Activated CD8-positive, alpha-beta memory T cell treated with anti-CD3 and anti-CD28 coated beads, Interleukin-2, amount 50 U/mL, for 48 hours (primary cell): ENCODE results near the gene RSAD2.

ENCODE experiments used
- DNase-seq: peaks from one replicate; pipeline ENCODE4 v3.0.0-alpha.2; 2020

Gene RSAD2

DNA sequence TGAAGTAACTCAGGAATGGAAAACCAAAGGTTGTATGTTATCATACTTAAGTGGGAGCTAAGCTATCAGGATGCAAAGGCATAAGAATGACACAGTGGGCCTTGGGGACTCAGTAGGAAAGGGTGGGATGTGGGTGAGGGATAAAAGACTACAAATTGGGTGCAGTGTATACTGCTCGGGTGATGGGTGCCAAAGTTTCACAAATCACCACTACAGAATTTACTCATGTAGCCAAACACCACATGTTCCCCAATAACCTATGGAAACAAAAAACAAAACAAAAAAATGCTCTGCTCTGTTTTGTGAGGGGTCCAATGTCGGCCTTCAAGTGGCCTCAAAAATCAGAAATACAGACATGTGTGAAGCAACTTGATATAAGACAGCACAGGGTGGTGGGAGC is 30.7 kb downstream of the RSAD2 start:
- DNase-seq = no peak

DNA sequence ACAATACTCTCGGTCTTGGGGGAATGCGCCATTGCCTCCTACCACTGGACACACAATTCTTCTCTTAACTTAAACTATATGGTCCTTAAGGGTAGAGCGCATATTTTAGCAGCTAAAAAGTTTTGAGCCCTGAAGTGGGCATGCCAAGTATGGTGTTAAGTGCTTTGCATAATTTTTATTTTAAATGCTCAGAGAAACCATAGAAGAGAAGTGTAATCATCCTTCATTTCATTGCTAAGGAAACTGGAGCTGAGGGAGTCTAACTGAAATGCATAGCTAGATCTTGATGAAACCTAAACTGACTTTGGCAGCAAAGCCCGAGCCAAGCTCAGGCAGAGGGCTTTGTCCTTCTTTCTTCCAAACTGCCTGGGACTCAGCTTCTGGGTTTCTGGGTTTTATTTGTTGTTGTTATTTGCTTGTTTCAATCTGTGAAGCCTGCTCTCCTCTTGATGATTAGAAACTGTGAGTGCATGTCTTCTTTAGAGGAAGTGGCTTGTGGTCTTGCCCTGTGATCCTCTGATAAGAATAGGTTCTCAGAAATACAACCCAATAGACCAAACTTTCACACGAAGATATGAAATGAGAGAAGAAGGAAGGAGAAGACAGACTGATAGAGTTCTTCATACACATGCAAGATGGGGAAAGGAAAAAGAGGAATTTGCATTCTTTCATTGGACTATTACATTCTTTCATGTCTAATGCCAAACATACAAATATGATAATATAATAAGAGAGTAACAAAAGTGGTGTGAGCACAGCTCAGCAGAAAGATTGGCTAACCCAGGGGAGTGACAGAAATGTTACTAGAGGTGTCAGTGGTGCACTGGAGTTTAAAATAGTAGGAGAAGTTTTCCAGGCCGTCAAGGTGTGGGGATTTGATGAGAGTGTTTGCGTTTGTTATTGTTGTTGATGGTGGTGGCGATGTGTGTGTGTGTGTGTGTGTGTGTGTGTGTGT is 32.1 kb downstream of the RSAD2 start:
- DNase-seq = no peak

DNA sequence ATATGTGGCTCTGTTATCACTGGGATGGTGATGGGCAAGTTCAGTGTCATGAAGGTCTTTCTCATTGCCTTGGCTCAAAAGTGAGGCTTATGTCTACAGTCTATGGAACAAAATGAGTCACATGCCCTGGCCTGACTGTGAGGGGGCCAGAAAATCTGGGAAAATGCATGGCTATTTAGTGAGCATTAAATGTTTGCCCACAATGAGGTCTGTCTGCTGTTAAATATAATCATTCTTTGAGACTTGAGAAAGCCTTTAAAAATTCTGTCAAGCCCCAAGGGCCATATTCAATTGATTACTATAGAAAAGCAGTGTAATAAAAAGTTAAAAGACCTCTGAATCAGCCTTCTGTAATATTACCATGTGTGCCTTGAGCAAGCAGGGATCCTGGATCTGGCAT is 34.1 kb downstream of the RSAD2 start:
- DNase-seq = no peak

DNA sequence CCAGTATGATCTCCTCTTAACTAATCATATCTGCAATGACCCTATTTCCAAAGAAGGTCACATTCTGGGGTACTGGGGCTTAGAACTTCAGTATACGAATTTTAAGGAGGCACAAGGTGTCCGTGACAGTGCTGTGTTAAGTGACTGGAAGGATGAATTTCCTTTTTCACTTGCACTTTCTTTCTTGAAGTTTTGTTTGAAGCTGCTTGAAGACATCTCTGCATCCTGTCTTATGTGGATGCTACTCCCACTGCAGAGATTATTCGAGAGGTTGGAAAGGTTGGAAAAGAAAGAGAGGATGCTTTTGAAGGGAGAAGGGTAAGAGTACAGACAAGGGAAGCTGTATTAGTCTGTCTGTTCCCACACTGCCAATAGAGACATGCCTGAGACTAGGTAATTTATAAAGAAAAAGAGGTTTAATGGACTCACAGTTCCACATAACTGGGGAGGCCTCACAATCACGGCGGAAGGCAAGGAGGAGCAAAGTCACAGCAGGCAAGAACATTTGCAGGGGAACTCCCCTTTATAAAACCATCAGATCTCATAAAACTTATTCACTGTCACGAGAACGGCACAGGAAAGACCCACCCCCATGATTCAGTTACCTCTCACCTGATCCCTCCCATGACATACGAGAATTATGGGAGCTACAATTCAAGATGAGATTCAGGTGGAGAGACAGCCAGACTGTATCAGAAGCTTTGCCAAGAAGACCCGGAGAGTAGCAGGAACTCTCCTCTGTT is 36.0 kb downstream of the RSAD2 start:
- no peak for DNase-seq

DNA sequence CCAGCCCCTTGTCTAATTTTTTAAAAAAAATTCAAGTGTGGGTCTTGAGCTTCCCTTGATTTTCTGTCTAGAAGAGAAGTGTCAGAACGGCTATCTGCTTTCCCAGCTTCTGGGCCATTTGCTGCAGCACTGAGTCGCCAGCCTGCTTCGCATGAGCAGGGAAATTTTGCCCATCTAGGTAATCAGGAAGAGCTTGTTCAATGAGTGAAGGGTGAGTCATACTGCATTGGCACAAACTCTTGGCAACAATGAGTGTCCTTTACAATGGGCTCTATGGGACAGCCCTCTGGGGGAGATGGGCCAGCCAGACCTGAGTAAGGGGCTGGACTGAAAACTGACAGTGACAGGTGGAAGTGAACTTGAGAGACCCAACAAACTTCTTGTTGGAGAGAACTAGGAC is 37.3 kb downstream of the RSAD2 start:
- no peak for DNase-seq

DNA sequence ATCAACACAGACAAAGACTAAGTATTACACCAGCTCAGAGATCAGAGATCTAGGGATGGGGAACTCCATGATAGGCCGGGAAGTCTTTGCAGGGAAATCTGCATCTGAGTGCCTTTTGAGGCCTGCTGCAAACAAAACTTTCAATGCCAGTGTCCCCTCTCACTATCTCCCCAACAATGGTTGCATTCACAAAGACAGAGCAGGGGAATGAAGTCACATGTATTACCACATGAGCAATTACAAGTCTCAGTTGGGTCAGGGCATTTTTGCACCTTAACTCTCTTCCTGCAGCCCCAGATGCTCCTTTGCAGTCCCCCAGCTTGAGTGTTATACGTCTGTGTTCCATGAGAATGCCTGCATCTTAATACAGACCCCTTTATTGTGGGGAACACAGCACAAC is 37.8 kb downstream of the RSAD2 start:
- DNase-seq = no peak

DNA sequence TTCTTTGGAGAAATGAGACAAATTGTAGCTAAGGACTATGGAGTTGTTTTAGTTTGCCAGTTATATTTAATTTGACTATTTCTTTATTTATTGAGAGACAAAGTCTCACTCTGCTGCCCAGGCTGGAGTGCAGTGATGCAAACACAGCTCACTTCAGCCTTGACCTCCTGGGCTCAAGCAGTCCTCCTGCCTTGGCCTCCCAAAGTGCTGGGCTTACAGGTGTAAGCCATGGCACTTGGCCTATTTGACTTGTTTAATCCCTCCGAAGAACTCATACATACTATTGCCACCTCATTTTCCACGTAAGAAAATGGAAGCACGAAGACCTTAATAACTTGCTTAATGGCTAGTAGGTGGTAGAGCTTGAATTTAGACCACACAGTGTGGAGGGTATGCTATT is 38.6 kb downstream of the RSAD2 start:
- DNase-seq = no peak

DNA sequence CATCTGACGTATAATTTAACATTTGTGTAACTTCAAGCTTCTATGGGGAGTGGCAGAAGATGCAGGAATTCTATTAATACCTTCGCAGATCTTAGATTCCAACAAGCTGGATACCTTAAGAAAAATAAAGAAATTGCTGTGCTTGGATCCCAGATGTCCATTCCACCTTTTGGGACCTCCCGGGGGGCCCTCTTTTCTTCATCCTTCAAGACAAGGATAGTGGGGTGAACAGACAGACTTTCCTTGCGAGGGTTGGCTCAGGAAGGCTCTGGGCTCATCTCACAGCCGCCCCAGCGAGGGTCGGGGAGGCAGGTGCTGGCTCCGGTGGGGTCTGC is 39.1 kb downstream of the RSAD2 start:
- DNase-seq = no peak

DNA sequence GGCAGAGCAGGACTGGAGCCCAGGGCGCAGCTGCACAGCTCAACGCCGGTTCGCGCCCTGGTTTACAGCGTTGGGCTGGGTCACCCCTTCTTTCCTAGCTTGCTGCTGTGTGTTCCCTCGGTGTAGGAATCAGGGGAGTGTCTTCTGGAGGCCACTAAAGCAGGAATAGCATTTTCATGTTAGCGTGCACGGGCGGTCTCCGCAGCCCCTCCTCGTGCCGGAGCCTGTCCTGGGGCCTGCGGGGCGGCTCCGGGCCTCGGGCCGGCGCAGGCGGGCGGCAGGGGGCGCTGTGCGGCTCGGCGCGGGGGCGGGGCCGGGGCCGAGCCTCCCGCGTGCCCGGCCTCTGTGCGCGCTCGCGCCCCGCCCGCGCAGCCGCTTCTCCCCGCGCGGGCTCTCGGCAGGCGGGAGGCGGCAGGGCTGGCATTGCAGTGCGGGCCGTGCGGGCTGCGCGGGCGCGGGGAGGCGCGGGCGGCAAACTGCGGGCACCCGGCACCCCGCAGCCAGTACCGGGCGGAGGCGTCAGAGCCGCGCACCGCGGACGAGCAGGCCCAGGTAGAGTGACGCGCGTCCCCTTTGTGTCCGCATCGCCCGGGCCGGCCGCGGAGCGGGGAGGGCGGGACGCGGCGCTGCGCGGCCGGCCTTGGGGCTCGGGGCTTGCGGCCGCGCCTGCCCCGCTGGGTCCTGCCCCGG is 39.6 kb downstream of the RSAD2 start, which contains the start of gene RNF144A:
RNF144A (plus strand) TSS at position 342 of the 690 bp plus-strand sequence. CDS start 79,515 bp downstream, outside the sequence.
- peak; percentile 93 for DNase-seq

DNA sequence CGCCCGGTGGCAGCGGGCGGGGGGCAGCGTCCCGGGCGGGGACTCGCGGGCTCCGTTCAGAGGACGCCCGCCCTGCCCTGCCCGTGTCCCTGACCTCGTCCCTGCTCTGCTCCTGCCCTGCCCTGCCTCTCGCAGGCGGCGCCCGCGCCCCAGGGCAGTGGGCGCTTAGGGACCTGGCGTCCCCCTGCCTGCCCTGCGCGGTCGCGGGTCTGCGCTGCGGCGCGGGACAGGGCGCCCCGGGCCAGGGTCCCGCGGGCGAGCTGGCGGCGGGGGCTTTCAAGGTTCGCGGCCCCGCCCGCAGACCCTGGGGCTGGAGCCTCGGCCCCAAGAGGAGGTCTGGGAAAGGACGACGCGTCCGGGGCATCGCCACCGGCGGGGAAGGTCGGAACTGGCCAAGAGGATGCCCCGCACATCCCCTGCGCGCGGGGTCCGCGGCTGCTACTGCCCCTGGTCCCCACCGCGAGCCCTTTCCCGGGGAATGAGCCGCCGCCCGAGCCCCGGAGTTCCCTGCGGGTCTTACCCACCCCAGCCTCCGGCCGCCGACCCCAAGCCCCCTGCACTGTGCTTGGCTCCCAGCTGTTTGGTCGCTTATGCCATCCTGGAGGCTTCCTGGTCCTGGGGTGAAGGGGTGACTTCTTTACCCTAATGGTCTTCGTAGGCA is 40.3 kb downstream of the RSAD2 start:
- DNase-seq = no peak

DNA sequence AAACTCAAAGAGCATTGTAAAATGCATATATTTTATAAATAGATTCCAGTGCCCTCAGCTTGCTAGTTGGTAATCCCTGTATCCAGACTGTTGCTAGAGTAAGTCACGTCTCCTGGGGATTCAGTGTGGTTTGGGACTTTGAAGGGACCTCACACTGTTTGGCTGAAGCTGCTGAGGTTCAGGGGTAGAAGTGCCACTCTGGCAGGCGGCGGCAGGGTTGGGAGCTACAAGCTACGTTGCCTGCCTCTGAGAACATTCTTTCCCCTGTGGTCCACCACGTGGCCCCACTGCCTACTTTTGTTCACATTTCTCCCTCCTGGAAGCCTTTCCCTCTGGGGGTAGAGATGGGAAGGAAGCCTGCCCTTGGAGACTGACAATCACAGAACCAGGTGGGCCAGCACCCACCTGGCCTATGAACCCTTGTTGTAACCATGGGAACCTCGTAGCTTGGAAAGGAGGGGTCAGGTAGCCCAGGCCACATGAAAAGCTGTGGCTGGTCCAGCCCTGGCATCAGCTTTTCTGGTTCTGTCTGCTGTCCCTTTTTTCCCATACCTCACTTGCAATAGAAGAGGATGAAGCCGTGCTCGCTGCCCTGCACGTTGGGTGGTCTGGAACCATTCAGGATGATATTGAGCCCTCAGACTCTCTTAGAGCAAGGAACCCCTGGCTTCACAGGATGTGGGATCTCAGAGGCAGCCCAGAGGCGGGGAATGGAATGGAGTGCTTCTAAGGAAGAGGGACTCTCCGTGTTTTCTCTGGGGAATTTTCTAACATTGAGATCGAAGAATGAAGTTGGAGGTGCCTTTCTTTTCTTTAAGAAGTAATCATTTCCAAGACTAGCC is 42.5 kb downstream of the RSAD2 start:
- DNase-seq = no peak

DNA sequence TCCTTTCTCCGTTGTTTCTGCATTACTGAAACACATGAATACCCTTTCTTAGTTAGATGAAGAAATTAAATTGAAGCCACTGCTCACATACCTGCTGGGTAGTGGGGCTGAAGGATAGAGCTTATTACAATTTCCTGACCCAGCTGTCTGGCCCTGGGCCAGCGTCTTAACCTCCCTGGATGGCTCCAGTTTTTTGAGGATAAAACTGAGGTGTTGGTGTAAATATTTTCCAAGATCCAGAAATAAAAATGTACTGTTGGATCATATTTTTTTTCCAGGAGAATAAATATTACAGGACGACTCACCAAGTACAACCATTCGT is 43.1 kb downstream of the RSAD2 start:
- DNase-seq = no peak

DNA sequence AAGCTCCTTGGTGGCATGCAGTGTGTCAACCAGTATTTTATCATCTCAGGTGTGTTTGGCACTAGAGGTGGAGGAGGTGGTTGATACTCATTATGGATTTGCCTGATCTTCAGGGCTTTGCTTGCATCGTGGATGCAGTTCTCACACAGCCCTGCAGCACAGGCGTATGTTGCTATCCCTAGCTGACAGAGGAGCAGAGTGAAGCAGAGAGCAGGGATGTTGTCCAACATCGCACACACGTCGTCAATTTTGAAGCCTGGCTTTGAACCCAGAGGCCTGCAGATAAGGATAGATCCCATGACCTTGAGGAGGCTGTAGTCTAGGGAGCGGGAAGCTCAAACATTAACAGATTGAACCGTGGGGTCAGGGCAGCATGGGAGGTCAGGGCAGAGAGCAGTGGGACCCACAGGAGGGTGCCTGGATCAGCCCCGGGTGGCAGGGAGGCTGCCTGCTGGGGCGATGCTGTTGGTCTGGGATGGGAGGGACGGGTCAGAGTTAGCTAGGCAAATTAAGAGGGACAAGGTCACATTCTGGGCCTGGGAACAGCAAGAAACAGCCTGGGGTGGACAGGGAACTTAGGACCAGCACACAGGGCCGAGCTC is 43.8 kb downstream of the RSAD2 start:
- DNase-seq = no peak

DNA sequence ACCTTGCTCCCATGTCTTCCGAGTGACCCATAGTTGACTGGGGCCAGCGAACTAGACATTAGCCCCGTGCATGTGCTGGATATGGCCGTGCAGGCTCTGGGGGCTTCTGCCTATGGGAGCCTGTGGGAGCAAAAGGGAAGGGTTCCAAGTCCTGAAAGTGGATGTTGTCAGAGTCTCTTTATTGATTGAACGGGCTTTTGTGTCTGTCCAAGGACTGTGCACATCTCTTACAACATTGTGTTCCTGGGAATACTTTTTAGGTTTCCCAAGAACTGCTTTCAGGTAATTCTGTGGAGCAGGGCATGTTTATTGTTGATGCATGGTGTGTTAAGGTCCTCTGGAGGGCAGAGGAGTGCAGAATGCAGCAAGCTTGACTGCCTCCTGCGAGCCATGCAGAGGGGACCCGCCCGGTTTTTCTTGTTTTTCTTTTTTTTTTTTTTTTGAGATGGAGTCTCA is 44.7 kb downstream of the RSAD2 start:
- DNase-seq = no peak

DNA sequence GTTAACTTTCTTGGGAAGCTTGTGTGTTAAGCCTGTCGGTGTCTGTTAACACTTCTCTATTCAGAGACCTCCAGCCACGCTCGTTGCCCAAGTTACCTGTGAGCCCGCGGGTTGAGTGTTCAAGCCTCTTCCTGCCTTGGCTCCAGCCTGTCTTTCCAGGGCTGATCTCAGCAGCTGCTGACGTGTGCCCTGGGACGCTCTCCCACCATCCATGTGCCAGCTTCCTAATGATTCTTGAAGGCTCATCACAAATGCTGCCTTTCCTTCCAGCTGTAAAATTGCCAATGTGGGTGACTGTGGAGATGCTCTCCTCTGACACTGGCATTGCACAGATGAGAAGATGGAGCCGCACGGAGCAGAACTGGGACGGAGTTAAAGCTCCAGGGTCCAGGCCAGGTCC is 45.7 kb downstream of the RSAD2 start:
- peak; percentile 28 for DNase-seq

DNA sequence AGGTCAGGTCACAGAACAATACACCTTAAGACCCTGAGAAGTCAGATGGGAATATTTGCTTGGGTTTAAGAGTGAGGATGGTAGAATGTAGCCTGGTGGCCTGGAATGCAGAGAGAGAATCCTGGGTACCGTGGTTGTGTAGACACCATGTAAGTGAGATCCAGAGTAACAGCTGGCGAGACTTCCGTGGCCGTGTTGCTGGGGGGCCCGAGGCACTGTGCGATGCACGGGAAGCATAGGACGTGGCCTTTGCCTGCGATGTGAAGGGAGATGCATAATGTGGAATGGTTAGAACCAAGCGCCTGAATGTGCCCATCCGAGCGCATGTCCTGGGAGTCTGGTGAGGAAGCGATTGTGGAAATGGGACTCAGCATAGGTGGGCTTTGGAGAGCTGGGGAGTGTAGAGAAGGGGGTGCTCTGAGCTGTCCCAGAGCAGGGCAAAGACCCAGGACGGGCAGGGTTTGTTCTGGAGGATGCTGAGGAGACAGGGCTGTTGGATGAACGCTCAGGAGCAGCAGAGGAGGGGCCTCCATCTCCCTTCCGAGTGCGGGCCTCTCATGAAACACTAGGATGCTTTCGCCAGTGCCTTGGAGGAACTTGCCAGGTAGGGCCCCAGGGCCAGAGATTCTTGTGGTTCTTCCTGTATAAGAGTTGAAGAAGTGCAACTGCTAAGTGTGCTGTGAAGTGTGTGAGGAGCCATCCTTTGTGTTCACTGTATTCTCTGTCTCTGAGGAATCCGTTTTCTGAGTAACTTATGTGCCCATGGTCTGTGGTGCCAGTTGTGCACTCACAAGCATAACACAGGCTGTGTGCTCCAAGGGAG is 46.7 kb downstream of the RSAD2 start:
- DNase-seq = peak; percentile 46

DNA sequence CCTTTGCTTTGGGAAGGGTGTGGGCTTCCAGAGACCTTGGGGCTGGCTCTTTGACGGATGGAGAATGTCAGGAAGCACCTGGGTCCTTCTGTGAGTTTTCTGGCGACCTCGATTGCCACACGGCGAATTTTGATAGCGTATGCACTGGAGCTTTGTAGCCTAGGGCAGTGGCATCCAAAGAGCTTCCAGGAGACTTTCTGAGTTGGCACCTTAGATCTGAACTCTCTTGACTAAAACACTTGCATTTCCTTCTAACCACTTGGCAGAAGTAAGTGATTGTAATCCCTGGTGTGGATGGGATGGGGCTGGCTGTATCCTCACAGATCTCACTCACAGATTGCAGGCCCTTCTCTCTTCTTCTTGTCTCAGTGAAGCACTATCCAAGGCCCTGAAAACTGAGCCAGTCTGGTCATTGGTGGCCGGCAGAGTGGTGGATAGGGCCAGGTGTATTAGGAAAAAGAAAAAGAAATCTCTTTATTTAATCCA is 47.4 kb downstream of the RSAD2 start:
- DNase-seq = peak; percentile 32

DNA sequence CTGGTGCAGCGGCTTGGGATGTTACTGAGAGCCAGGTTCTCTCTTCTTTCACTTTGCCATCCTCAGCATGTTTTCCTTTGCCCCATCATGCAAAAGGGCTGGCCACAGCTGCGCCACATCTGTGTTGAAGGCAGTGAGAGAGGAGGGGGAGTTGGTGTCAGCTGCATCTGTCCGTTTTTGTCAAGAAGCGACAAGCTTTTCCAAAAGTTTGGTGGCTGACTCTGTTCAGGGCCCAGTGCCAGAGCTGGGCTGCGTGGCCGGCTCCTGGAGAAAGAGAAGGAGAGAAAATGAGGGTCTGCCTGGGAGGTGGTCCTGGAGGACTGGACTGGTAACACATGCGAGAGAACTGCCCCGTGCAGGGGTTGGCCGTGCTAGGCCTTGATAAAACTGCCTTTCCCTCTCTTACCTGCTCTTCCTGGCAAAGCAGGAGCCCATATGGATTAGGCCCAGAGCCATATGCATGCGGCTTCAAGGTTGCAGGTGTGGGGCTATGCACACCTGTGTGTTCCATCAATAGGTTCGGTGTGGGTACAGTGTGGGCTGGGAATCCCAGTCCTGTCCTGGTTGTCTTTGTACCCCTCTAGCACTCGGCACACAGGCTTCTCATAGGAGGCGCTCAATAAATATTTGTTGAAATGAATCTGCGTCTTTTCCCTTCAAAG is 48.6 kb downstream of the RSAD2 start:
- peak; percentile 36 for DNase-seq

DNA sequence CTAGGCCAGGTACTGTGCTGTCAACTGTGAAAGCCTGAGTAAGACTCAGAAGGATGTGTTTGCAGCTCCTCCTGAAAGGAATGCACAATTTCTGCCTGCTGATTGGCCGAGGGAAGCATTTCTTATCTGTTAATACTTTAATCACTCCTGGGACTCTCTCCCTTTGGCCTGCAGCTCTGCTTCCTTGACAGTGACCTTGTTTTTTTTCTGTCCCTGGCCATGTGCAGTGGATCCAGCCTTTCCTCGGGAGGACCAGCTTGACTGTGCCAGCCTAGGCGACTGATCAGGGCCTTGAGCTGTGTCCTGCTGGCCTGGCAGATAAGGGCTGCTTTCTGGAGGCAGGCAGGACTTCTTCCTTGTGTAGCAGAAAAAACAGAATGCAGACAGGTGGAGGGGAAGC is 49.6 kb downstream of the RSAD2 start:
- DNase-seq = peak; percentile 37

DNA sequence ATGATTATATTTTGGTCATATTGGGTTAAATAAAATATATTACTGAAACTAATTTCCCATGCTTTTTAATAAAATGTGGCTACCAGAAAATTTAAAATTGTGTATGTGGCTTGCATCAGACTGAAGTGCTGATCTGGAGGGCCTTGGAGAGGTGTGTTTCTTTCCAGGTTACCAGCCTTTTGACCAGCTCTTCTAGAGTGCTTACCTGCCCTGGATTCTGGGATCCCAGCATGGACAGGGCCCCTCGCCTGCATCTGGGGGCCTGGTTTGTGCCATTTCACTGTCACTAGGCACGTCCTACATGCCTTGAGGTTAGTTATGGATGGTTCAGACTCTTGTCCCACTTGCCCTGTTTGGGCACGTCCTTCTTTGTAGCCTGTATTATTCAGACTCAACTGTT is 50.2 kb downstream of the RSAD2 start:
- DNase-seq = no peak
